Gastroesophageal sphincter (tissue), 3 donors: ENCODE data around the gene SERPINB10.

Experiments used
- EP300 ChIP-seq: sonication (generic); formaldehyde crosslinking; IDR thresholded peaks from one replicate; pipeline ENCODE4 v1.6.1; 2017; ENCODE audit warnings: antibody characterized with exemption, mild to moderate bottlenecking
- TF ChIP-seq, protein P1 (sequence below), 4 experiments: fragments of 200-600 bp in 2 of 4; fragments of 450-650 bp in 2 of 4; sonication (generic) in 1 of 4; IDR thresholded peaks; one replicate each; pipeline ENCODE4 v1.5.1; 2017 to 2019; ENCODE audit warnings: antibody characterized with exemption in 4 of 4, mild to moderate bottlenecking in 2 of 4, moderate library complexity in 2 of 4

DNA sequence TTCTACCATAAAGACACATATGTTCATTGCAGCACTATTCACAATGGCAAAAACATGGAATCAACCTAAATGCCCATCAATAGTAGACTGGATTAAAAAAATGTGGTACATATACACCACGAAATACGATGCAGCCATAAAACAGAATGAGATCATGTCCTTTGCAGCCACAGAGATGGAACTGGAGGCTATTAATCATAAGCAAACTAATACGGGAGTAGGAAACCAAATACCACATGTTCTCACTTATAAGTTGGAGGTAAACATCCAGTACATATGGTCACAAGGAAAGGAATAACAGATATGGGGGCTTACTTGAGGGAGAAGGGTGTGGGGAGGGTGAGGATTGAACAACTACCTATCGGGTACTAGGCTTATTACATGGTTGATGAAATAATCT is 49.0 kb downstream of the SERPINB10 start:
- TF ChIP-seq, protein P1, sequence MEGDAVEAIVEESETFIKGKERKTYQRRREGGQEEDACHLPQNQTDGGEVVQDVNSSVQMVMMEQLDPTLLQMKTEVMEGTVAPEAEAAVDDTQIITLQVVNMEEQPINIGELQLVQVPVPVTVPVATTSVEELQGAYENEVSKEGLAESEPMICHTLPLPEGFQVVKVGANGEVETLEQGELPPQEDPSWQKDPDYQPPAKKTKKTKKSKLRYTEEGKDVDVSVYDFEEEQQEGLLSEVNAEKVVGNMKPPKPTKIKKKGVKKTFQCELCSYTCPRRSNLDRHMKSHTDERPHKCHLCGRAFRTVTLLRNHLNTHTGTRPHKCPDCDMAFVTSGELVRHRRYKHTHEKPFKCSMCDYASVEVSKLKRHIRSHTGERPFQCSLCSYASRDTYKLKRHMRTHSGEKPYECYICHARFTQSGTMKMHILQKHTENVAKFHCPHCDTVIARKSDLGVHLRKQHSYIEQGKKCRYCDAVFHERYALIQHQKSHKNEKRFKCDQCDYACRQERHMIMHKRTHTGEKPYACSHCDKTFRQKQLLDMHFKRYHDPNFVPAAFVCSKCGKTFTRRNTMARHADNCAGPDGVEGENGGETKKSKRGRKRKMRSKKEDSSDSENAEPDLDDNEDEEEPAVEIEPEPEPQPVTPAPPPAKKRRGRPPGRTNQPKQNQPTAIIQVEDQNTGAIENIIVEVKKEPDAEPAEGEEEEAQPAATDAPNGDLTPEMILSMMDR (IDR thresholded peaks at IDR 0.05) = no peak
- TF ChIP-seq EP300 = no peak
